Hematopoietic multipotent progenitor cell treated with erythropoietin and hydrocortisone succinate and interleukin-3 and kit ligand, for 15 days (in vitro differentiated cells): ENCODE measurements around the gene EIF5A2.
A peak's percentile ranks its signal among the peaks of the same experiment; 100 is the strongest.

Experiments used
- DNase-seq: peaks from one replicate; pipeline ENCODE4 v3.0.0-alpha.2; 2015; ENCODE audit warnings: low spot score

The EIF5A2 gene

DNA sequence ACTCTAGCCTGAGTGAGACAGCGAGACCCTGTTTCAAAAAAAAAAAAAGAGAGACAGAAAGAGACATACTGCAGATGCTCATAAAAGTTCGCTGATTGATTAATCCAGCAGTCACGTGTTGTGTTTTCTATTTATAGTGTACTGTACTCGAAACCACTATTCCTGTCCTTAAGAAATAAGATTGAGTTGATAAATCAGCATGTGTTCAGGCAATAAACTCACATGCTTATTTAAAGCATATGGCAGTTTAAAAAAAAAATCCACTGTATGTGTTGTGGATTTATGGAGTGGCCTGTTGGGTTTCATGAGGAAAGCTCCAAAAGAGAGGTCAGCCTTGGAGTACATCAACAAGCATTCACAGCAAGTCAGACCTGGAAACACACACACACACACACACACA lies 56.1 kb downstream of the EIF5A2 start:
- no peak for DNase-seq

GRCh38 chr3:170848292-170848917 lies 60.0 kb downstream of the EIF5A2 start:
- peak; percentile 37 for DNase-seq

GRCh38 chr3:170844377-170844776 lies 64.1 kb downstream of the EIF5A2 start:
- no peak for DNase-seq

- DNase-seq: no peak
Measured at GRCh38 chr3:170840291-170840859, 68.1 kb downstream of the EIF5A2 start.

- DNase-seq: no peak
Measured at GRCh38 chr3:170839518-170840100, 68.8 kb downstream of the EIF5A2 start.
